ENCODE measurements around the gene EIF4EBP3. TPM values are rescaled to one million over a fixed set of nuclear protein-coding genes. Genes with fewer than 3 reads are reported as not detected.

The EIF4EBP3 gene
- total RNA-seq = 22.6 TPM
- 48.8 TPM for polyA plus RNA-seq (ENCODE audit: insufficient read depth, low read depth, low replicate concordance)
- long read RNA-seq, donor 1, partial matches to known transcripts = 0 of 2 reads
- long read RNA-seq, donor 1, other reads (novel, unspliced or antisense) = 0 of 2 reads
- long read RNA-seq, donor 2, partial matches to known transcripts = 0 of 2 reads
- long read RNA-seq, donor 2, other reads (novel, unspliced or antisense) = 0 of 2 reads
- long read RNA-seq, donor 3, partial matches to known transcripts = 0 of 1 reads
- long read RNA-seq, donor 3, other reads (novel, unspliced or antisense) = 0 of 1 reads
- long read RNA-seq, donor 4, partial matches to known transcripts = 0 of 1 reads
- long read RNA-seq, donor 4, other reads (novel, unspliced or antisense) = 0 of 1 reads
- long read RNA-seq, donor 5, partial matches to known transcripts = 0 of 2 reads
- long read RNA-seq, donor 5, other reads (novel, unspliced or antisense) = 0 of 2 reads
- long read RNA-seq, donor 6, transcript EIF4EBP3-201 (3 exons, 691 nt) = major isoform, 8 of 8 reads
- long read RNA-seq, donor 6, partial matches to known transcripts = 0 of 8 reads
- long read RNA-seq, donor 6, other reads (novel, unspliced or antisense) = 0 of 8 reads
- long read RNA-seq, donor 7, partial matches to known transcripts = 0 of 4 reads
- long read RNA-seq, donor 7, other reads (novel, unspliced or antisense) = 0 of 4 reads
- long read RNA-seq, donor 8, partial matches to known transcripts = 0 of 4 reads
- long read RNA-seq, donor 8, other reads (novel, unspliced or antisense) = 0 of 4 reads
- long read RNA-seq, donor 9, partial matches to known transcripts = 0 of 3 reads
- long read RNA-seq, donor 9, other reads (novel, unspliced or antisense) = 0 of 3 reads
- long read RNA-seq, donor 10, partial matches to known transcripts = 0 of 3 reads
- long read RNA-seq, donor 10, other reads (novel, unspliced or antisense) = 0 of 3 reads

DNA sequence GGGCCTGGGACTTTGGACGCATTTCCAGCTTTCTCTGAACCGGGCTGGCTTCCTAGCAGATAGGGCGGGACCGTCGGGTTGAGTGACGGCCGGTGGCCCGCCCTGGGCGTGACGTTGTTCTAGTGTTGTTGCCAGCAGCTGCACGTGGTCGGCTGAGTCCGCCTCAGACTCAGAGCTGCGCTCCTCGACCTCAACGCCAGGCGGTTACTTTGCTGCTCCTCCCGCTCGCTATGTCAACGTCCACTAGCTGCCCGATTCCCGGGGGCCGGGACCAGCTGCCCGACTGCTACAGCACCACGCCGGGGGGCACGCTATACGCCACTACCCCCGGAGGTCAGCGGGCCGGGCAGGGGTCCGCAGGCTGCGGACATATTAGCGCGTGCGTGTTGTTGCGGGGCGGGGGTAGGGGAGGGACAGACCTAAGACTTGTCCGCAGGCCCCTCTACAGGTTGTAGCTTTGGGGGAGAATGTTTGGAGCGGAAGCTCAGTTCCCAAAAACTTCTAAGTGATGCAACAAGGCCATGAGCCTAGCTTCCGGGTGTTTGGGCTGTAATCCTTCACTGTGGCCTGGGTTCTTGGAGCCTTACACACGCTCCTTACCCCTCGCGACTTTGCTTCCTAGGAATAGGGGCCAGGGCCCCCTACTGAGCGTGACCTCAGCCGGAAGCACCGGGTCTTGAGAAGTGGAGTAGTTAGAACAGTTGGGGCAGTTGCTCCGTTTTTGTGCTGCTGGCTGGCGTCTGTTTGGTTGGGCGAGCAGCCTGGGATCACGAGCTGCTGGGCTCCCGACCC, at the start of gene EIF4EBP3:
EIF4EBP3 (plus strand) TSS at position 155 of the 792 bp plus-strand sequence; CDS start at position 231, 76 bp downstream.
- DNase-seq (peak; percentile 96 to 99 (median 97)), FAIRE-seq (peak; percentile 74)
- Histone ChIP-seq H3K9ac (ENCODE audit: low read length in 3 of 3) (peak within 1 kb of the TSS in 2 of 3 donors; percentile 71 to 80), H3K36me3 (ENCODE audit: control insufficient read depth in 2 of 3, insufficient read depth in 3 of 3, low read length in 3 of 3) (peaks cover 2 to 34% (median 23%) of the 10 kb centered on the region in 3 donors), H3K27me3 (ENCODE audit: control insufficient read depth, insufficient read depth, low read length) (no peaks in the 10 kb centered on the region), H3K4me3 (ENCODE audit: low read length in 3 of 3) (peak within 1 kb of the TSS; percentile 45 to 68 (median 61)), H3K9me3 (ENCODE audit: control insufficient read depth in 2 of 3, insufficient read depth in 1 of 3, low read length in 3 of 3) (no peaks in the 10 kb centered on the region), H3K27ac (ENCODE audit: low read depth in 2 of 2, low read length in 2 of 2) (peak within 1 kb of the TSS; percentile 96 to 98), H3K4me1 (ENCODE audit: control insufficient read depth in 2 of 3, insufficient read depth in 2 of 3, low read depth in 1 of 3, low read length in 3 of 3) (peaks cover 0 to 35% (median 32%) of the 10 kb centered on the region in 3 donors)
- TF ChIP-seq CTCF (IDR thresholded peaks at IDR 0.05; ENCODE audit: borderline replicate concordance, extremely low read depth, insufficient read depth) = peak; percentile 48
- intact Hi-C loops (cut with DNase I) = loop anchor here (10.0 kb wide), 1 partner anchor 97 kb away; the partner anchor contains the start of genes IK and NDUFA2

- Histone ChIP-seq H3K27ac (ENCODE audit: low read depth in 2 of 2, low read length in 2 of 2) (no peak overlapping the region), H3K4me1 (ENCODE audit: control insufficient read depth in 2 of 3, insufficient read depth in 2 of 3, low read depth in 1 of 3, low read length in 3 of 3) (no peaks in the 10 kb centered on the region), H3K36me3 (ENCODE audit: control insufficient read depth in 2 of 3, insufficient read depth in 3 of 3, low read length in 3 of 3) (peaks cover 0 to 21% (median 0%) of the 10 kb centered on the region in 3 donors), H3K4me3 (ENCODE audit: low read length in 3 of 3) (no peak overlapping the region), H3K27me3 (ENCODE audit: control insufficient read depth, insufficient read depth, low read length) (no peaks in the 10 kb centered on the region), H3K9ac (ENCODE audit: low read length in 3 of 3) (no peak overlapping the region), H3K9me3 (ENCODE audit: control insufficient read depth in 2 of 3, insufficient read depth in 1 of 3, low read length in 3 of 3) (no peaks in the 10 kb centered on the region)
- DNase-seq (peak in 2 of 5 donors; percentile 5 to 12), FAIRE-seq (peak; percentile 6)
- intact Hi-C loops (cut with DNase I) = no loop called here
- TF ChIP-seq CTCF (IDR thresholded peaks at IDR 0.05; ENCODE audit: borderline replicate concordance, extremely low read depth, insufficient read depth) = no peak
Observed at GRCh38 chr5:140497897-140498296, 49.6 kb upstream of the EIF4EBP3 start.

DNA sequence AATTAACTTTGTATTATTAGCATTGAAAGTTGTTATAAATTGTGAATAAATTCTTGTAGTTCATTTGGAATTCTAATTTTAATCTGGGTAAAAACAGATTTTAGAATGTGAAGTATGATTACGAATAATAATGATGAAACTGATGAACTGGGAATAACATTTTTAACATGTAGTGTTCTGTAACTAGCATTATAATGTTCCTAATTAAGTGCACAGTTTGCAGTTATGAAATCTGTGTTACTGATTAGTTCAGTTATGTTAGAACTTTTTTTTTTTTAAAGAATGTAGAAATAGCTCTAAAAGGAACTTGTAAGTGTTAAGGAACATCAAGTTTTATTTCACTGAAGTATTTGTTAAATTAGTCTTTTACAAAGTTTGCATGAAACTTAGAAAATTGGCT, 48.9 kb upstream of the EIF4EBP3 start:
- Histone ChIP-seq H3K9ac (ENCODE audit: low read length in 3 of 3) (no peak overlapping the region), H3K36me3 (ENCODE audit: control insufficient read depth in 2 of 3, insufficient read depth in 3 of 3, low read length in 3 of 3) (peaks cover 0 to 21% (median 0%) of the 10 kb centered on the region in 3 donors), H3K27me3 (ENCODE audit: control insufficient read depth, insufficient read depth, low read length) (no peaks in the 10 kb centered on the region), H3K4me1 (ENCODE audit: control insufficient read depth in 2 of 3, insufficient read depth in 2 of 3, low read depth in 1 of 3, low read length in 3 of 3) (no peaks in the 10 kb centered on the region), H3K9me3 (ENCODE audit: control insufficient read depth in 2 of 3, insufficient read depth in 1 of 3, low read length in 3 of 3) (no peaks in the 10 kb centered on the region), H3K4me3 (ENCODE audit: low read length in 3 of 3) (no peak overlapping the region), H3K27ac (ENCODE audit: low read depth in 2 of 2, low read length in 2 of 2) (no peak overlapping the region)
- FAIRE-seq (peak; percentile 3), DNase-seq (no peak)
- intact Hi-C loops (cut with DNase I) = no loop called here
- TF ChIP-seq CTCF (IDR thresholded peaks at IDR 0.05; ENCODE audit: borderline replicate concordance, extremely low read depth, insufficient read depth) = no peak

Measured in kidney (tissue), 22 donors.